DND-41 (cell line): ENCODE measurements around the gene CHCT1.
"Not testable (repeated sequence)": the region's sequence is repeated elsewhere in the genome, so short reads cannot be mapped to it uniquely, and the experiment has no call there.

ENCODE experiments used
- ATAC-seq: fragments of 200-7000 bp; cut with Tn5 transposase; 3 replicates; pipeline ENCODE4 v1.9.1; 2021; ENCODE audit warnings: low read depth; ENCODE audit not compliant: insufficient read depth
- DNase-seq: peaks from one replicate; pipeline ENCODE4 v3.0.0-alpha.2; 2020
- H2AFZ ChIP-seq: 2 replicates; pipeline ENCODE4 v1.6.0; 2012; ENCODE audit warnings: low read depth, low read length
- H3K27ac ChIP-seq: 2 replicates; pipeline ENCODE4 v1.5.1; 2012; ENCODE audit warnings: low read length, inconsistent platforms
- H3K27me3 ChIP-seq: fragments of 200-600 bp; sonication (generic); 2 replicates; pipeline ENCODE4 v1.6.0; 2012; ENCODE audit warnings: low read length, mild to moderate bottlenecking, inconsistent platforms; ENCODE audit not compliant: insufficient read depth, poor library complexity
- H3K36me3 ChIP-seq: 2 replicates; pipeline ENCODE4 v1.5.1; 2012; ENCODE audit warnings: low read length, inconsistent platforms; ENCODE audit not compliant: insufficient read depth
- H3K4me1 ChIP-seq: 2 replicates; pipeline ENCODE4 v1.5.1; 2012; ENCODE audit warnings: mild to moderate bottlenecking, low read length; ENCODE audit not compliant: insufficient read depth
- H3K4me2 ChIP-seq: 2 replicates; pipeline ENCODE4 v1.6.0; 2012; ENCODE audit warnings: mild to moderate bottlenecking, moderate library complexity, low read length, inconsistent platforms; ENCODE audit not compliant: insufficient read depth
- H3K4me3 ChIP-seq, 2 experiments: fragments of 200-600 bp in 1 of 2; shearing (Covaris generic) in 1 of 2; 2 replicates each; pipeline ENCODE4 v1.5.1; 2012 to 2016; ENCODE audit warnings: inconsistent platforms in 2 of 2, low read length in 2 of 2, mild to moderate bottlenecking in 2 of 2, low read depth in 1 of 2, moderate library complexity in 1 of 2
- H3K79me2 ChIP-seq: 2 replicates; pipeline ENCODE4 v1.6.0; 2012; ENCODE audit warnings: low read length, inconsistent platforms; ENCODE audit not compliant: insufficient read depth
- H3K9ac ChIP-seq: 2 replicates; pipeline ENCODE4 v1.6.0; 2012; ENCODE audit warnings: low read depth, mild to moderate bottlenecking, inconsistent platforms, low read length, moderate library complexity
- H3K9me3 ChIP-seq: 2 replicates; pipeline ENCODE4 v1.5.1; 2012; ENCODE audit warnings: low read length, moderate library complexity, mild to moderate bottlenecking, inconsistent platforms; ENCODE audit not compliant: insufficient read depth, severe bottlenecking
- H4K20me1 ChIP-seq: 2 replicates; pipeline ENCODE4 v1.6.0; 2012; ENCODE audit warnings: low read length; ENCODE audit not compliant: insufficient read depth
- EZH2 ChIP-seq: IDR thresholded peaks from 3 replicates; pipeline ENCODE4 v1.6.1; 2012; ENCODE audit warnings: borderline replicate concordance, low read depth, mild to moderate bottlenecking, moderate library complexity, low read length, inconsistent platforms; ENCODE audit not compliant: severe bottlenecking
- TF ChIP-seq, protein P1 (sequence below): IDR thresholded peaks from 2 replicates; pipeline ENCODE4 v1.5.1; 2012; ENCODE audit warnings: borderline replicate concordance, low read length, moderate library complexity, mild to moderate bottlenecking; ENCODE audit not compliant: poor library complexity, severe bottlenecking; ENCODE audit errors: extremely low read depth

CHCT1 gene

DNA sequence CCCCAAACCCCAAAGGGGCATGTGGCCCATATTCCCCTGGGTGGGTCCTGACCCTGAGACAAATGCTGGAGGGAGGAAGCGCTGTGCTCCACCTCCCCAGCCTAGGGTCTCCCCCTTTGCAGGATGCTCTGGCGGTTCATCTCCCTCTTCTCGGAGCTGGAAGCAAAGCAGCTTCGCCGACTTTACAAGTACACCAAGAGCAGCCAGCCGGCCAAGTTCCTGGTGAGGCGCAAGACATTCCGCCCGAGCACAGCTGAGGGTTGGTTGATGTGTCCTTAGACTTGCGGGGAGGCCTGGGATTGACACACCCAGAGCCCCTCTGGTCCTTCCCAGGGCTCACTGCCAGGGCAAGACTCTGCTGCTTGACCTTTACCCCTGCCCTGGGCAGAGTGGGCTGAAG lies 4.3 kb downstream of the CHCT1 start:
- DNase-seq (no peak), ATAC-seq (no peak)
- no peaks in the 10 kb centered on the region for H3K4me1 ChIP-seq
- H3K79me2 ChIP-seq, result no peaks in the 10 kb centered on the region
- no peak overlapping the region for H3K9ac ChIP-seq
- H3K4me3 ChIP-seq, result no peak overlapping the region
- H3K9me3 ChIP-seq, result no peaks in the 10 kb centered on the region
- H2AFZ ChIP-seq, result no peak overlapping the region
- TF ChIP-seq, protein P1, sequence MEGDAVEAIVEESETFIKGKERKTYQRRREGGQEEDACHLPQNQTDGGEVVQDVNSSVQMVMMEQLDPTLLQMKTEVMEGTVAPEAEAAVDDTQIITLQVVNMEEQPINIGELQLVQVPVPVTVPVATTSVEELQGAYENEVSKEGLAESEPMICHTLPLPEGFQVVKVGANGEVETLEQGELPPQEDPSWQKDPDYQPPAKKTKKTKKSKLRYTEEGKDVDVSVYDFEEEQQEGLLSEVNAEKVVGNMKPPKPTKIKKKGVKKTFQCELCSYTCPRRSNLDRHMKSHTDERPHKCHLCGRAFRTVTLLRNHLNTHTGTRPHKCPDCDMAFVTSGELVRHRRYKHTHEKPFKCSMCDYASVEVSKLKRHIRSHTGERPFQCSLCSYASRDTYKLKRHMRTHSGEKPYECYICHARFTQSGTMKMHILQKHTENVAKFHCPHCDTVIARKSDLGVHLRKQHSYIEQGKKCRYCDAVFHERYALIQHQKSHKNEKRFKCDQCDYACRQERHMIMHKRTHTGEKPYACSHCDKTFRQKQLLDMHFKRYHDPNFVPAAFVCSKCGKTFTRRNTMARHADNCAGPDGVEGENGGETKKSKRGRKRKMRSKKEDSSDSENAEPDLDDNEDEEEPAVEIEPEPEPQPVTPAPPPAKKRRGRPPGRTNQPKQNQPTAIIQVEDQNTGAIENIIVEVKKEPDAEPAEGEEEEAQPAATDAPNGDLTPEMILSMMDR, result no peak
- TF ChIP-seq EZH2, result no peak
- H3K27me3 ChIP-seq, result no peaks in the 10 kb centered on the region
- H3K27ac ChIP-seq, result no peak overlapping the region
- no peaks in the 10 kb centered on the region for H4K20me1 ChIP-seq
- H3K4me2 ChIP-seq, result no peak overlapping the region
- no peaks in the 10 kb centered on the region for H3K36me3 ChIP-seq

DNA sequence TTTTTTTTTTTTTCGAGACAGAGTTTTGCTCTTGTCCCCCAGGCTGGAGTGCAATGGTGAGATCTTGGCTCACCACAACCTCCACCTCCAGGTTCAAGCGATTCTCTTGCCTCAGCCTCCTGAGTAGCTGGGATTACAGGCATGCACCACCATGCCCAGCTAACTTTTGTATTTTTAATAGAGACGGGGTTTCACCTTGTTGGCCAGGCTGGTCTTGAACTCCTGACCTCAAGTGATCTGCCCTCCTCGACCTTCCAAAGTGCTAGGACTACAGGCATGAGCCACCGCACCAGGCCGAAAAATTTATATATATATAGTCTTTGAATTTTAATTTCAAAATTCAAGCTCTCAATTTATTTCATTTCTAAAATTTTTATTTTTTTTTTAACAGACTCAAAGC lies 6.2 kb downstream of the CHCT1 start:
- H3K27ac ChIP-seq, H3K27me3 ChIP-seq, H3K36me3 ChIP-seq, H3K9me3 ChIP-seq, ATAC-seq, H3K9ac ChIP-seq, DNase-seq, H3K4me1 ChIP-seq, H2AFZ ChIP-seq, H3K4me2 ChIP-seq, H3K4me3 ChIP-seq, H3K79me2 ChIP-seq, H4K20me1 ChIP-seq: not testable (repeated sequence)

DNA sequence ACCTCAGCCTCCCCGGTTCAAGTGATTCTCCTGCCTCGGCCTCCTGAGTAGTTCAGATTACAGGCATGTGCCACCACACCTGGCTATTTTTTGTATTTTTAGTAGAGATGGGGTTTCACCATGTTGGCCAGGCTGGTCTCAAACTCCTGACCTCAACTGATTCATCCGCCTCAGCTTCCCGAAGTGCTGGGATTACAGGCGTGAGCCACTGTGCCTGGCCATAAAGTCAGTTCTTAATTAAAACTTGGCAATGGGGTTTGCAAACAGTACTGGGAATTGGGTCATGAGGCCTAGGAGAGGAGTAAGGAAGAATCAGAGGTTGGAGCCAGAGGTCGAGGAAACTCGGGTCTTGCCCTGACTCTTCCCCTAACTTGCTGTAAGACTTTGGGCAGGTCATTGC lies 8.3 kb downstream of the CHCT1 start:
- not testable (repeated sequence) for H3K79me2 ChIP-seq, DNase-seq, H3K4me2 ChIP-seq, H3K27ac ChIP-seq, H2AFZ ChIP-seq, H3K36me3 ChIP-seq, H3K4me3 ChIP-seq, H3K9me3 ChIP-seq, H4K20me1 ChIP-seq, H3K4me1 ChIP-seq, H3K27me3 ChIP-seq, H3K9ac ChIP-seq, ATAC-seq

GRCh38 chr17:60433021-60433997 lies 11.0 kb downstream of the CHCT1 start:
- not testable (repeated sequence) for H3K79me2 ChIP-seq, H3K4me2 ChIP-seq, H3K27ac ChIP-seq, H3K9ac ChIP-seq, H3K4me3 ChIP-seq, H3K36me3 ChIP-seq, H3K27me3 ChIP-seq, DNase-seq, H3K4me1 ChIP-seq, H3K9me3 ChIP-seq, ATAC-seq, H2AFZ ChIP-seq, H4K20me1 ChIP-seq
